Activated CD8-positive, alpha-beta memory T cell treated with anti-CD3 and anti-CD28 coated beads, Interleukin-2, amount 50 U/mL, for 4 hours (primary cell): Measurements from ENCODE around the gene PRRT1.
"Not testable (repeated sequence)": the region's sequence is repeated elsewhere in the genome, so short reads cannot be mapped to it uniquely, and the experiment has no call there.

Experiments used
- DNase-seq: peaks from one replicate; pipeline ENCODE4 v3.0.0-alpha.2; 2020

Gene PRRT1

DNA sequence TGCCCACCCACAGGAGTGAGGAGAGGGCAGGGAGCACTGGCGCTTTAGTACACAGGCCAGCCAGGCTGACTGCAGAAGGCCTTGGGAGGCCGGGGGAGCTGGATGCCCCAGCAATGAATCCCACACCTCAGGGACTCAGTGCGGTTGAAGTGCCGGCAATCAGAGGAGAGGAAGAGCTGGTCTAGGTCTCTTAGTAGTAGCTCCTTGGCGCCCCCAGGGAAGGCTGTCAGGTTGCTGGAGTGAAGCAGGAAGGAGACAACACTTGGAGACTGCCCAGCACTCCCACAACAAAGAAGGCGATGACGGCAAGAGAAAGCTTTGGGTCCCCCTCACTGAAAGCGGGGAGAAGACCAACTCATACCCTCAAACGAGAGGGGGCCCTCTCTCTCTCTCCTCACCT lies 34.3 kb downstream of the PRRT1 start:
- DNase-seq = no peak

DNA sequence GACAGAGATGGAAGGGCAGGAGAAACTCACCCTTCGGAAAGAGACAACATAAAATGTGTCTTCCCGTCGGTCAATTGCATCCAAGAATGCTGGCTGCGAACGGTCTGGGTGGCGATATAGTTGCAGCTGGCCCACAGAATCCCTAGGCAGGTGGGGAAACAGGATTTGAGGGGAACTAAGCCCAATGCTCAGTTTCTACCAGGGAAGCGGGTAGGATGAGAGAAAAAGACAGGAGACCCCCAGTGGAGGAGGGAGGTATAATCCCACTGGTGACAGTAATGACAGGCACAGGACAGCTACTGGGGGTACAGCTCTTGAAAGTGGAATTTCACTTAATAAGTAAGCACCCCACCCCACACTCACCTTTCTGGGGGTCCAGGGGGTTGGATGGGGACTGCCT lies 35.1 kb downstream of the PRRT1 start:
- no peak for DNase-seq

DNA sequence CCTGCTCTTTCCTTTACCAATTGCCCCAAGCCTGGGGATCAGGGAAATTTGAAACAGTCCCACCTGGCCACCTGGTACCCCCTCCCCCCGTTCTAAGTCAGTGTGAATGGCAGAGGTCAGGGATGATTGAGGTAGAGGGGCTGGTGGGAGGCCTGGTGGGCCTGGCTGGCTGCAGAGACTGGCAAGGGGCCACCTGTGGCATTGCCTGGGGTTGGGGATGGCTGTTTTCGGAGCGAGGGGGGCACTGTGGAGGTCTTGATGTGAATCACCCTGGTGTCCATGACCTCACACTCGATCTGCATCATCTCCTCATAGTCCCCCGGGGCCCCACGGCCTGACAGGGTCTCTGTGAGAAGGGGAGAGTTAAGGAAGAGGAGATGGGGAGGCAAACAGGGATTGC lies 36.1 kb downstream of the PRRT1 start:
- no peak for DNase-seq

DNA sequence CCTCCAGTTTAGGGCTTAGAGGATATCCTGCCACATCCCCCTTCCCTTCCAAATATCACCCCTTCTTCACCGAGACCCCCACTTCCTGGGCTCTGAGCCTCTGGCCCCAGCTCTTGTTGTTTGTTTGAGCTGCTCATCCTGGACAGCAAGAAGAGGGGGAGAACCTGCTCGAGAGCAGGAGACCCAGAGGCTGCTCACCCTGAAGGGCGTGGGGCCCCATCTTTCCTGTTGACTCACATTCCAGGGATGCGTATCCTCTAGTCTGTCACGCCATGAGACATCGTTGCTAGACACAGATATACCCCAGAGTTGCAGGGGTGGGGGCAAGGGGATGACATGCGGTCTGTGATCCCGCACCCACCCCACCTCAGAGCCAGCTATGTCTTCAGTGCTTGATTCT lies 36.9 kb downstream of the PRRT1 start:
- no peak for DNase-seq

DNA sequence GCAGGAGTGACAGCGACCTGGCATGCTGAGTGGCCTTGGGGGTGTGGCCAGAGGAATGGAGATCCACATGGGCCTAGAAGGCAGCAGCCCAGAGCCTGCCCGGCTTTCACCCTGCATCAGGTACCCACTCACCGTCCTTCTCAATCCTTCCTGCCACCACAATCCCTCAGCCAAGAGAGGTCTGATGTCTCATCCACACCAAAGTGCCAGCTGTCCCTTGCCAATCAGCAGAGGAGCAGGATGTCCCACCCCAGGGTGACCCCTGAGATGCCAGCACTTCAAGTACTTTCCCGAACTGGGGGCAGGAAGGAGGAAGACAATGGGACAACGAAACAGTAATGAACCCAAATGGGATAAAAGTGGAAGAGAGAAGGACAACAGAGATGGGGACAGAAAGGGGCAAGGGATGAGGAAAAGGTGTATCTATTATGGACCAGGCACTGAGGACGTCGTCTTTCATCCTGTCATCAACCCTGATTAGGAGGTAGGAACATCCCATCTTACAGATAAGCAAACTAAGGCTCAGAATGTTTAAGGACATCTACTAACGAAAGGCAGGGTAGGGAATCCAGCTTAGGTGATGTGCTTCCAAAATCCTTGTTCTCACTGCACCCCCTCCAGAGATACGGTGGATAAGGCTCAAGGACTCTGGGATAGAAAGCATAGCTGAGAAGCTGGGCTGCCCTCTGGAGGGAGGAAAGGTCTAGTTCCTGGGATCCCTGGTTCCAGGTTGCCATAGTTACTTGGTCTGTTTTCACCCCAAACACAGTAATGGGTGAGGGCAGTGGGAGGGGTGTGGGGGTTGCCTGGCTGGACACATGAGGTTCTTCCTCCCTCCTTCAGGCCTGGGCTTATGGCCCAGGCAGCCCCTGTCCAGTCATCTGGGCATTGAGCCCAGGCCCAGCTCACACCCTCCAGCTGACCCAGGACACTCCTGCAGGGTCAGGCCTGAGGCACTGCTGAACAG lies 38.1 kb downstream of the PRRT1 start:
- DNase-seq = no peak

DNA sequence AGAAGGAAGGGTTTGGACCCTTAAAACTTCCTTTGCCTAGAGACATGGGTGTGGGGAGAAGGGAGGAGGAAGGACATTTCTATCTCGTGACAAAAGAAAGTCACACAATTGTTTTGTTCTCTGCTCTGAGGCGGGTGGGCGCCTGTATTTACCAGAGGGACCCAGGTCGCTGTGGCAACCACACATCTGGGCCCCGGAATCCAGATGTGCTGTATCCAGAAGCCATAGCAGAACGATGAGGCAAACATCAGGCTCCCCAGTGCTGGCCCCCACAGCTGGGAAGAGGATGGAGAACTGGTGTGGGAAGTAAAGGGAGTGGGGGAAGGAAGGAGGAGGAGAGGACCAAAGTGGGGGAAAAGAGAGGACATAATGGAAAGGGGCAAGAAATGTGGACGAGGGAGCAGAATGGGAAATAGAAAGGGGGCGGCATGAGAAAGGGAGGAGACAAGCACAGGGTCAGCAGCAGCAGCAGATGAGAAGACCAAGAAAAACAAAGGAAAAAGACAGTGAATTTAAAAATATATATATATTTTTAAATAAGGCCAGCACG lies 39.2 kb downstream of the PRRT1 start:
- DNase-seq = no peak

DNA sequence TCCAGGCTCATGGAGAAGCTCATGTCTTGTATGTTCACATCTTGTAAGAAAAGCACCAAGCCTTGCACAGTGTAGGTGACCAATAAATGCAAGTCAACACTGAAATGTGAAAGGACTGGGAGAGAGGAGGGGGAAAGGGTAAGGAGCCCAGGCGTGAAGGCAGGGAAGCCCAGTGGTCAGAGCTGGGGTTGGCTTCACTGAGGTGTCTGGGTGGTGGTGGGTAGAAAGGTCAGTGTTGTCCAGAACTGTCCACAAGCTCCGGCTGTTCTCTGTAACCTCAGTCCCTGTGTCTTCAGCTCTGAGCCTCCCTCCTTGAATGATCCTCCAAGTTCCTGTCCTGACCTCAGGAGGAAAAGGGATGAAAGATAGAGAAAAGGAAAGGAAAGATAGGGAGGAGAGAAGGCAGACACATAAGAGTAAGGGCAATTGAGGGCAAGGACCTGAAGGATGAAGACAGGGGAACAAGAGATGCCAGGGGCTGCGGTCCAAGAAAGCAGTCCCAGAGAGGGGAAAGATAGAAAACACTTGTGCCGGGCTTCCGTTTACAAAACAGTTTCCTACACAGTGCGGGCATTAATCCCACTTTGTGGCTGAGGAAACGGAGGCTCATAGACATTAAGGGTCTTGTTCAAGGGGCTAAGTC lies 40.2 kb downstream of the PRRT1 start:
- no peak for DNase-seq

DNA sequence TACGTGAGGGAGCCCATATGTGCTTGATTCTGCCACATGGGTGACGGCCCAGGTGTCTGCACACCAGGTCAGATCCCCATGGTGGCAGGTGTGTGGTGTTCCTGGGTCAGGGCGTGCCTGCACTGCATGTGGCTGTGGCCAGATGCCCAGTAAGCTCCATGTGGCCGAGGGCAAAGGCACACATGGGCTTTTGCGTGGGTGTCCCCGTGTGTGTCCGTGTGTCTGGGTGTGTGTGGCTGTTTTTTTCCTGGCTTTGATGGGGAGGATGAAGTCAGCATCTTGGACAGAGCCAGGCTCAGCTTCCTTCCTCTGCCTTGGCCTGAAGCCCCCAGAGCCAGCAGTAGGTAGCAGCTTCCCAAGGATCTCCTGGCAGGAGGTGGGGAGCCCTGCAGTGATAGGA lies 41.1 kb downstream of the PRRT1 start:
- DNase-seq = no peak

DNA sequence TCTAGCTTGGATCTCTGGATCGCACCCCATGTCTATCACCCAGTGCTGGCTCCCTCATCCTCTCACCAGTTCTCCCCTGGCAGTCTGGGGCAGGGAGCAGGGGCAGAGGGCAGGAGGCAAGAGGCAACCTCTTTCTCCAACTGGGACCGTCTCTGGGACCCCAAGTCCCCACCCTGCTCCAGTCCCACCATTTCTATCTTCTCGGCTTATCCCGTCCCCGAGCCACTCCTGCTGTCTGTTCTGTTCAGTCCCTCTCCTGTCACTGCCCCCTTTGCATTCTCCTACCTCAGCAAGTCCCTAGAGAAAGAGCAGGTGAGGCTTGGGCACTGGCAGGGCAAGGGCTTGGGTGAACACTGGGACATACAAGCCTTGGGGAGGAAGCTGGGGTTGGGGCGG lies 42.0 kb downstream of the PRRT1 start:
- DNase-seq = no peak

DNA sequence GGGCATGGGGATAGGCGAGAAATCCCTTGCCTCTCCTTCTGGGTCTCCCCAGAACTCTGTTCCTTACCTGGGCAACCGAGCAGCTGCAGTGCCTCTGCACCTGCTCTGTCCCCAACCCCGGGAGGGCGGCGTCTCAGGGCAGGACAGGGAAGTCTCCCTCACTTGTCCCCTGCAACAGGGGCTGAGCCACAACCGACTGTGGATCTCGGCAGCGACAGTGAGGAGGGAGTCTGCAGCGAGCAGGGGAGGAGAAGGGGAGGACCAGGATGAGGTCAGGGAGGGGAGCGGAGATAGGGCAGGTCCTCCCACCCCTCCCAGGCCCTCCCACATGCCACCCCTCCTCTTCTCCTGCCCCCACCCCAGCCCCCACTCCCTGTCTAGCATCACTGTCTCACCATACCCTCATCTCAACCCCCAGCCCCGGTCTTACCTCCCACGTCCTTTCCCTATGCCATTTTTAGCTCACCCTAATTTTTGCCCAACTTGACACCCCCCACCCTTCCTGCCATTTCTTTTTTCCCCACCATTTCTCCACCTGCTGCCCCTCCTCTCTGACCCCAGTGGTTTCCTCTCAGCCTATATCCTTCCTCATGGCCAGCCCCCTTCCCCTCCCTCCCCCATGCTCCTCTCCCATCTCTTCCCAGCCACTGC lies 42.5 kb downstream of the PRRT1 start, which contains the start of gene TNXB:
TNXB (minus strand) TSS at position 225 of the 651 bp plus-strand sequence. CDS start 11,140 bp downstream, outside the sequence.
- no peak for DNase-seq

DNA sequence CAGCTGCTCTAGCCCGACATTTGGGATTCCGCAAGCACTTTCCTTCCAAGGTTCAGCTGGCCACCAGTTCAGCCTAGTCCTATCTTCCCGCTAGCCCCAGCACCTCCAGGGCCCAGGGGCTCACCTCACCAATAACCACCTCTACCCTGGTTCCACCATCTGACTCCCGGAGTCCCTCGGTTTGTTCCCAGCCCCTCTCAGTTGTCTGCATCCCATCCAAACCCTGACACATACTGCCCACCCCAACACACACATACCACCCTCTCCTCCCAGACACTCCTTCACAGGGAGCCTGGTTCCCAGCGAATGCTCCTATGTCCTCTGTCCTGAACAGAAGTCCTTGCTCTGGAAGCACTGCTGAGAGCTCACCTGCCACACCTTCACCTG lies 43.0 kb downstream of the PRRT1 start:
- DNase-seq = no peak

DNA sequence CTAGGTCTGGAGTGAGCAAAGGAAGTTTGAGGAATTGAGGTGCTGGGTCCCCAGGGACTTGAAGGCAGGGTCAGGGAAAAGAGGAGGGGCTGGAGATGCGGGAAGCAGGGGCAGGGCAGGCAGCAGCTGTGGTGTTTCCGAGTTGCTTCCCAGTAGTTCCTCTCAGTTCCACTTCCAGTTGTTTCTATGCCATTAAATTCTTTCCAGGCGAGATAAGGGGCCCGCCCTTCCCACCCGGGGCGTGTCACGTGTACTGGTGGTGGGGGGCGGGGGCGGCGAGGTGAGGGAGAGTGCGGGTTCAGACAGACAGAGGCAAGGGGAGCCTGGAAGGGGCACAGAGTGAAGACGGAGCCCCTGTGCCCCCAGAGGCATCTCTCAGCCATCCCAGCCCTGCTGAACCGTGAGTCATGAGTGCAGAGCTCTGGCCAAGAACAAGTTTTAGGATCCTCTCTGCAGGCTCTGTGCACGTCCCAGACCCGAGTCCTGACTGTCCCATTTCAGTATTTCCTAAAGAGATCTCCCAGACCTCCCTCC lies 43.6 kb downstream of the PRRT1 start:
- DNase-seq = no peak

DNA sequence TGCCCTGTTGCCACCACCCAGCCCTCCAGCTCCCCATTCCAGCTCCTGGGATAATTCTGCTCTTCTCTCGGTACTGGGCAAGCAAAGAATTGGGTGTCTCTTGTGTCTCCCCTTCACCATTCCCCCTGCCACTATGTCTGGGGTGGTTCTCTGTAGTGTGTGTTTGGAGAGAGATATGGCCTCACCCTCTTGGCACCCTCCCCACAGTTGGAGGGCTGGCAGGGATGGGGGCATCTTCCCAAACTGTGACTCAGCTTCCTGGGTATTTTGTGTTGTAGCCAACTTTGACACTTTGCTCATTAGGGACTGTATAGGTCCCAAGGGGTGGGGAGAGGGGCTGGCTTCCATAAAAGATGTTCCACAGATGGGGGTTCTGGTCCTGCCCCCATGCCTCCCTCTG lies 44.3 kb downstream of the PRRT1 start:
- no peak for DNase-seq

DNA sequence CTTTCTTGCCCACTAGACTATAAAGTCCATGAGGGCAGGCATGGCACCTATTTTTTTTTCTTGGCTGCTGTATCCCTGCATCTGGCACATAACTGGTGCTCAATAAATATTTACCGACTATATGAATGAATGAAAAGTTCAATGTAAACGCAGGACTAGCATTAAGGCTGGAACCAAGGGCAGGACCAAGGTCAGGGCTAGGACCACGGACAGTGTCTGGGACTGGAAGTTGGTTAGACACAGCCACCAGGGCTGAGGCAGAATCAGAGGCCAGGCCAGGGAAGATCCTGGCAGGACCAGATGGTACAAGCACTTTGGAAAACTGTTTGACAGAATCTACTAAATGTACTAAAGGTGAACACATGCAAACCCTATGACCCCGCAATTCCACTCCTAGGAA lies 46.3 kb downstream of the PRRT1 start:
- DNase-seq = no peak

DNA sequence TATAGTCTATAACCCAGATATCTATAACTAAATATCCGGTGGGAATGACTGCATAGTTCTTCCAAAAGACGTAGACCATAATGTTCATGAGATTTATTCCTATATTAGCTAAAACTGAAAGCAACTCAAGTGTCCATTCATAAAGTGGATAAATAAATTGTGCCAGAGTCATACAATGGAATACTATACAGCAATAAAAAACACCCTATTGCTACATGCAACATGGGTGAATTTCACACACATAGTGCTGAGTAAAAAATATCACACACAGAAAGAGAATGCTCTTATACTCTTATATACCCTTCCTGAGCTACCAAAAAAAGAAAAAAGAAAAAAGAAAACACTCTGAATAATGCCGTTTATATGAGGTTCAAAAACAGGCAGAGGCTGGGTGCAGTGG lies 49.5 kb downstream of the PRRT1 start:
- no peak for DNase-seq

DNA sequence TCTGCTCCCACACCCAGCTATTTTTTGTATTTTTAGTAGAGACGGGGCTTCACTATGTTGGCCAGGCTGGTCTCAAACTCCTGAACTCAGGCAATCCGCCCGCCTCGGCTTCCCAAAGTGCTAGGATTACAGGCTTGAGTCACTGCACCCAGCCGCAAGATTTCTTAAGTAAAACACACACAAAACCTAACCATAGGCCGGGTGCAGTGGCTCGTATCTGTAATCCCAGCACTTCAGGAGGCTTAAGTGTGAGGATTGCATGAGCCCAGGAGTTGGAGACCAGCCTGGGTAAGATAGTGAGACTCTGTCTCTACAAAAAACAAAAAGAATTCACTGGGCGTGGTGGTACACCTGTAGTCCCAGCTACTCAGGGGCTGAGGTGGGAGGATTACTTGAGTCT lies 51.5 kb downstream of the PRRT1 start:
- DNase-seq = not testable (repeated sequence)
